GM18520 (cell line): Measurements from ENCODE around the gene ALPK1.
"Not testable (repeated sequence)": the region's sequence is repeated elsewhere in the genome, so short reads cannot be mapped to it uniquely, and the experiment has no call there.

Experiments used
- ATAC-seq: cut with Tn5 transposase; IDR thresholded peaks from one replicate; pipeline ENCODE4 v1.9.1; 2021; ENCODE audit not compliant: unreplicated experiment

Gene ALPK1

DNA sequence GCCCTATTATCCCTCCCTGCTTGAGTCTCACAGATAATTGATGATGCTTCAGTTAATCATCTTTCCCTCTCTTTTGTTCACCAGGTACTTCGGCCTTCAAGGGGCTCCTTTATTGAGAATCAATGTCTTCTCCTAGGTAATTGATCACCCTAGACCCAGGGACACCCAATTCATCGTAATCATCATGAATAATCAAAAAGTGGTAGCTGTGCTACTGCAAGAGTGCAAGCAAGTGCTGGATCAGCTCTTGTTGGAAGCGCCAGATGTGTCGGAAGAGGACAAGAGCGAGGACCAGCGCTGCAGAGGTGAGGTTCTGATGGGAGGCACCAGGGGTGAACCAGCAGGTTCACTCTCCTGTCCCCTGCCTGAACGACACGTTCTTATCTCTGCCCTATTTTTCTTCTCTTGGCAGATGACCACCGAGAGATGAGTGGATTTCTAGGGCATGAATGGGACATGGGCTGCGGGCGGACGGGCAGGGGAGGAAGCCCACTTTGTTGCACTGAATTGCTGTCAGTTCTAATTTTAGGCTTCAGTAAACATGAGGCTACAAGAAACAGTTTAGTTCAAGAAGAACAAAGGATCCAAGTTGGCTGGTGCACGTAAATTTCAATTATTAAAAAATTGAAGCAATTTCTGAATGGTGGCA is 80.5 kb downstream of the ALPK1 start:
- no peak for ATAC-seq

DNA sequence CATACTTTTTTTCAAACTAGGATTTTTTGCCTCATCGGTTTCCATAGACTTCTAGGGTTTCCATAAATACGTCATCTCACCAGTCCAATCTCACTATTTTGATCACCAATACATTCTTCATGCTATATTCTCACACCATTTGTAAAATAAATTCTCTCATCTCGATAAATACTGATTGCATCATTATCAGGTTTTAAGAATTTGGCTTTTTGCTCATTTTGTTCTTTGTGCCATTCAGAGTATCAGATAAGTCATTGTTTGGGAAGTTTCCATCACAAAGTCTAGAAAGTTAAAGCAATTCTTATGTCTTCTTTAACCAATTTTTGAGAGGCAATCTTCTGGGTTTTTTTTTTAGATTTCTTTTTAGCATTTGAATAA is 81.1 kb downstream of the ALPK1 start:
- no peak for ATAC-seq

DNA sequence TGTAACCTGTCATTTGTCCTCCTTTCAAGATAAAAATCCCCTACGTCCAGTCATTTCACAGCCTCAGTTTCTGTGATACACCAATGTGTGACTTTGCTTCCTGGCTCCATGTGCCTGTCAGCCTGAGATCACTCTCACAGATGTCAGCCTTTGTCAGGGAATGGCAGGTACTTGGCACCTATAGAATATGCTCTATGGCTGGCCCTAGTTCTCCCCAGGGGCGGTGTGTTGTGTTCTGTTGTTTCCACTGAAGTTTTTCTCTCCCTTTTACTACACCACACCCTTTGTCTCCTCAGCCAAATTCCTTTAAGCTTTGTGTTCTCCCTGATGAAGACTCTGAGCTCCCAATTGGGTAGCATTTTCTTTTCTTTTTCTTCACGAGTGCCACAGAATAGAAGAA is 81.7 kb downstream of the ALPK1 start:
- peak; percentile 43 for ATAC-seq

DNA sequence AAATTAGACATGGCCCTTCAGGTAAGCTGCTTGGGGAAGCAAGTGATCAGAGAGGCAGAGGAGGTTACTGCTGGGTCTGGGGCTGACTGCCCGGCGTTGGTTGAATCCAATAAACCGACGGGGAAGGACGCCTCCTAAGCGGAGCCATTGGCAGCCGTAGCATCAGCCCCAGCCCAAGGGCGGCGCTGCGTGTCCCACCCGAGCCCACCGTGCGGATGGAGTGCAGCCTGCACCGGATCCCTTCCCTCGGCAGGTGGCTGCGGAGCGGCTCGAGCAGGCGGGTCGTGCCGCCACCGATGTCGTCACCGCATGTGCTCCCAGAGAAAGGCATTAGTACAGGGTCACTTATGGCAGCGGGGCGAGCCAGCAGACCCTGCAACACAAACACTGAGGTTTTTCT is 82.1 kb downstream of the ALPK1 start:
- no peak for ATAC-seq

DNA sequence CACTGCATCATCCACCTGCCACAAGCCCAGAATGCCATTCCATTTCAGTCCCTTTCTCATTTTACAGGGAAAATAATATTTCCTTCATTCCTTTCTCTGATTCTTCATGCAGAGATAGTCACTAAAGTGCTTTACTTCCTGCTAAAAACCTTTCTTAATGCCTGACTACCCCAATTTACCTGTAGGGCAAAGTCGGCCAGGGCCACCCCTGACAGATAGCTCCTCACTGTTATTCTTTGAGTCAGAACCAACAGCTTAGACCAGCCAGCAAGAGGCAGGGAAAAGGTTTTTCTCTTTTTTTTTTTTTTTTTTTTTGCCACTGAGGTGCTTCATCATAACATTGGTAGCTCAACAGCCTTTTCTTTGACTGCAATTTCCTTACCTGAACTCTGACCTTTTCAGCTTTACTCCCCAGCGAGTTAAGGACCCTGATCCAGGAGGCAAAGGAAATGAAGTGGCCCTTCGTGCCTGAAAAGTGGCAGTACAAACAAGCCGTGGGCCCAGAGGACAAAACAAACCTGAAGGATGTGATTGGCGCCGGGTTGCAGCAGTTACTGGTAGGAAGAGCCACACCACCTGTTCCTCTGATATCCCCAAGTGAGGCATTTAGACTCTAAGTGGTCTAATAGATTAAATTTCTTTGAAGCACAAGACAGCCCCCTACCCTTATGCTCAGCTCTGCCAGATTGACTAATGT is 85.0 kb downstream of the ALPK1 start:
- no peak for ATAC-seq

DNA sequence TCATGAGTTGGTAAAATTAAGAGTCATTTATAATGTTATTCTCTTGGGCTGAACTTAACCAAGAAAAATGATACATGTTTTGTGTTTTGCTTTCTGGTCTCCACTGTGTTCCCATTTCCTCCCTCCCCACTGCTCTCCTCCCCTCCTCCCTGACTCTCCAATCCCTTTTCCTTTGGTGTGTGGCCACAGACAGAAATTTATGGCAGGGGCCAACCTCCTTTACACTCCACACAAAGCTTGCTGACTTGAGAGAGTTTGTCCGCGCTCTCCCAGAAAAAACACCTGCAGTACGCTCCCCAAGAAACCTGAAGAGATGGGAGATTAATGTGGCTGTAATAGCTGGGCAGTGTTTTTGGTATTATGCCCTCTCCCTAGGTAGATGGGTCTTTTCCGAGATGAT is 88.9 kb downstream of the ALPK1 start:
- ATAC-seq = no peak

DNA sequence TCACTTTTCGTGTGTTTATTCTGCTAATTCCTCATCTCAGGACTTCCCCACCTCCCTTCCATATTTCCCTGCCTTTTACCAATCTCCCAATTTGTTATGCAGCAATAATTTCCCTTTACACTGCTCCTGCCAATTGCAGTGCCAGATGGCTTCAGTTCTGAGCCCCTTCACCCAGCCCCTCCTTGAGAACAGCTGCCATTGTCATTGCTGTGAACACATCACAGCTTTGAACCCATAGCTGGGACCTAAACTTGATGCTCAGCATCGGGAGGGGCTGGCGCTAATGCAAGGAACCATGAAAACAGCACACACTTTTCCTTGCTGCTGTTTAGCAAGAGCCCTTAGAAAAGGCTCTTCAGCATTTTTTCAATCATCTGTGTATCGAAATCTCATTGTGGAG is 104.9 kb downstream of the ALPK1 start:
- ATAC-seq = no peak

DNA sequence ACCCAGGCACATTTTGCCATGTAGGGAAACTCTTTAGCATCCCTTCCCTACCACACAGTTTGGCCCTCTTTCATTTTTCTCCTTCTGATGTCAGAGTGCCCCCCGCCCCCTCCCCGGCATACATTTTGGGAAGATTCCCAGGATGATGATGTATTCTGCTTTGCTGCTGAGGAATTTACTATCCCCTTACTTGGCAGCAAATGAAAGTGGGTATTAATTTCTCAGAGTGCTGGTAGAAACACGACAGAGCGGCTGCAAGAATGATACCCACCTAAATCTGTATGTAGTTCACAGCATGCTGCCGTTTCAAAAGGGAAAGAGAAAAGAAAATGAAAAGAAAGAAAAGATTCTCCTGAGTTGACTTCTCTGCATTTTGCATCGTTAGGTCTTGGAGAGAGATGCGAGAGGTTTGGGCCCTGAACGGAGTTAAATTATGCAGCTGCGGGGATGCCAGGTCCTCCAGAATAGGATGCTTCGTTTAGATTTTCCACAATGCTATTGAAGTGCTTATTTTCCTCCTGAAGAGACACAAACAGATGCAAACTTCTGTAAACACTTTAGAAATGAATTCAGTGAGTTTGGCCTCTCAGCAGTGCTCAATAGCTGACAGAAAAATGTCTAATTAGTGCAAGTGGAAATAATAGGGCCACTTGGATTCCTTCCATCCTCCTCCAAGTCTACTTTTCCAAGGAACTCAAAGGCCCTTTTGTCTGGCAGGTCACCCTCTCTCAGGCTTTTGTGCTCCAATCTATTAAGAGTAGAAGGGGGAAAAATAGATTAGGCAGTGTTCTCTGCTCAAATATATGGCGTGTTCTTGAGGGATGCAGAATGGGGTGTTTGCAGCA is 106.2 kb downstream of the ALPK1 start:
- ATAC-seq = no peak

DNA sequence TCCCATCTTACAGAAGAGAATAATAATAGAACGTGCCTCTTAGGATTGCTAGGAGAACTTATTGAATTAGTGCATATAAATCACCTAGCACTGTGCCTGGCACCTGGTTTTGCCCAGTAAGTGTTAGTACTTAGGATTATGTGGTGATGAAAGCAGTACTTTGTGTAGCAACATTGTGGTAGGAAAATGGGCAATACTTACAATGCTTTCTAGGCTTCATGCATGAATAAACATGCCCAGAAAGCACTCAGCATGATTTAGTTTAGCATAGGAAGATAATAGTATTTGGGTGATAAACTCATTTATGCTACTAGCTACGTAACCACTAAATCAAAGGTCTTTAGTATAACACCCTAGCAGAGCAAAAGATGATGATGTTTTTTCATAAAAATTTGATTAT is 113.2 kb downstream of the ALPK1 start:
- ATAC-seq = no peak

DNA sequence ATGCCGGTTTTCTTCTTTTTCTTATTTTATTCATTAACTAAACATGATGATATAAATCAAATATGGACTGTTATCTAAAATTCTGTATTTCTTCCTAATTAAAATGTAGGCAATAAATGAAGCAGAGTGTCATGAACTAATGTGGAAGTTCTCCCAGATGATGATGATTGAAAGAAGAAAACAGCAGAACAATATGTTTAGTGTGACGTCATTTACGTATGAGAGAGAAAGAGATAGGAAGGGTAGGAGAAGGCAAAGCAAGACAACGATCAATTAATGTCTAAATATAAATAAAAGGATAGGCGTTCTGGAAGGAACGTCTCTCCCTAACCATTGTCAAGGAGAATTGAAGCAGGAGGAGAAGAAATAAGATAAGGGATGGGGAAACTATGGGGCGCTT is 113.6 kb downstream of the ALPK1 start:
- ATAC-seq = no peak

DNA sequence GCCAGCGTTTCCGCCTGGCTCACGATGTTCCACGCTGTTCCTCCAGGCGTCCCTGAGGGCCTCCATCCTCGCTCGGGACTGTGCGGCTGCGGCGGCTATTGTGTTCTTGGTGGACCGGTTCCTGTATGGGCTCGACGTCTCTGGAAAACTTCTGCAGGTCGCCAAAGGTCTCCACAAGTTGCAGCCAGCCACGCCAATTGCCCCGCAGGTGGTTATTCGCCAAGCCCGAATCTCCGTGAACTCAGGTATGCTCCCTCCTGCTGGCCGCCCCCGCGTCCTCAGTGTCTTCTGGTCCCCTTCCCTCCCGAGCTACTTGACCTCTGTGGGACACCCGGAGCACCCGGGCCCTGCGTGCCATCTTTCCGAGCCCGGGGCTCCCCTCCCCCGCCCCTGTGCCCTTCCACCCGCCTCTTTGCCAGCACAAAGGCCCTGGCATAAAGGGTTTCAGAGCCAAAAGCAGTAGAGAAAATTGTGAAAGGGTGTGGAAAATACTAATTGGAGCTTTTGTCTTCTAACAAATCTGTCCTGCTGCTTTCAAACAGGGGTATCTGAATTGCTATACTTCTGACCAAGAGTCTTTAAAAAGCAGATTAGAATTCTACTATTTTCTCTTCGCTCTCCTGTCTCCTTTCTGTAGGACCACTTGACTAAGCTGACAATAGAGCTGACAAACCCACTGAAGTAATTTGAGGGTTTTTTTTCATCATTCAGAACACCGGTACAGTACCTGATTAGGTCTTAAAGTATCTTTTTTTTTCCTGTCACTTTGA is 114.8 kb downstream of the ALPK1 start:
- no peak for ATAC-seq

DNA sequence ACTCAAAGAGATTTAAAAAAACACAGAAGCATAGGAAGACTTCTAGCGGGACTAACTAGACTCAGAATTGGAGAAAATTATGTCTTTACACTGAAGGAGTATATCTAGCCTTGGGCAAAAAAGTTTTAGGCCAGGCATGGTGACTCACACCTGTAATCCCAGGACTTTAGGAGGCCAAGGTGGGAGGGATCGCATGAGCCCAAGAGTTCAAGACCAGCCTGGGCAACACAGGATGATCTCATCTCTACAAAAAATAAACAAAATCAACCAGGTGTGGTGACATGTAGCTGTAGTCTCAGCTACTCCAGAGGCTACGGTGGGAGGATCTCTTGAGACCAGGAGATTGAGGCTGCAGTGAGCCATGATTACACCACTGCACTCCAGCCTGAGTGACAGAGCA is 119.3 kb downstream of the ALPK1 start:
- ATAC-seq = no peak

DNA sequence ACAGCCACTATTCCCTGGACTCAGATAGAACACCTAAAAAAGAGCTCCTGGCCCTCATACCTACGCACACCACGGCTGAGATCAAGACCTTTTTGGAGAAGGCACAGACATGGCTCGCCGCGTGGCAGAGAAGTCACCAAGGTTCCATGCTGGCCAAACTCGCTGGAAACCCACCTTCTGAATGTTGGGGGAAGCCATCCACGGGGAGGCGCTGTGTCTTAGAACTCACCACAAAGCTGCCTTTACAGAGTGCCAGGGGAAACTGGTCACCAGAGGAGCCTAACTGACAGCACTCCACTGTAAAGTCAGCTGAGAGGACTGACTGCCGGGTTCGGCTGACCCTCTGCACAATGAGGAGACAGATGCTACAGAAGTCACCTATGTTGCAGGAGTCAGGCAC is 120.9 kb downstream of the ALPK1 start:
- no peak for ATAC-seq

DNA sequence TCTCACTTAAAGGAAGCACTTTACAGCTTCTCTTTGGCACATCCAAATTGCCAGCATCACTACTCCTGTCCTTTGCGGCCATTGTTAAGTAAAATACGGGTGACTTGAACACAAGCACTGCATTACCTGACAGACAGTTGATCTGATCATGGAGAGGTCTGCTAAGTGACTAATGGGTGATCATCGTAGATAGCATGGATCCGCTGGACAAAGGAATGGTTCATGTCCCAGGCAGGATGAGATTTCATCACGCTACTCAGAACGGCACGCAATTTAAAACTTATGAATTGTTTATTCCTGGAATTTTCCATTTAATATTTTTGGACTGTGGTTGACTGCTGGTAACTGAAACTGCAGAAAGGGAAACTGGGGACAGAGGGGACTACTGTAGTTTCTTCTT is 124.7 kb downstream of the ALPK1 start:
- no peak for ATAC-seq

DNA sequence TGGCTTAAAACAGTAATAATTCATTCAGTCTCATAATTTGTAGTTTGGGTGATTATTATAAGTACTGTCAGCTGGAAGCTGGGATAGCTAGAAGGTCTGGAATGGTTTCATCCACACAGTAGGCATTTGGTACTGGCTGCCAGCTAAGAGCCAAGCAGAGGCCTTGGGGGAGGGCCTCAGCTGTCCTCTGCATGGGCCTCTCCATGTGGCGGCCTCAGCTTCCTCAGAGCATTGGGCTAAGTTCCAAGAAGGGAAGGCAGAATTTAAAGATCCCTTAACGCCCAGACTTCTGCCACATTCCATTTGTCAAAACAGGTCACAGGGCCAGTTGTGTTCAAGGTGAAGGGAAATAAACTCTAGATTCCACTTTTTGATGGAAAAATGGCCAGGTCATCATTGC is 125.5 kb downstream of the ALPK1 start:
- no peak for ATAC-seq

DNA sequence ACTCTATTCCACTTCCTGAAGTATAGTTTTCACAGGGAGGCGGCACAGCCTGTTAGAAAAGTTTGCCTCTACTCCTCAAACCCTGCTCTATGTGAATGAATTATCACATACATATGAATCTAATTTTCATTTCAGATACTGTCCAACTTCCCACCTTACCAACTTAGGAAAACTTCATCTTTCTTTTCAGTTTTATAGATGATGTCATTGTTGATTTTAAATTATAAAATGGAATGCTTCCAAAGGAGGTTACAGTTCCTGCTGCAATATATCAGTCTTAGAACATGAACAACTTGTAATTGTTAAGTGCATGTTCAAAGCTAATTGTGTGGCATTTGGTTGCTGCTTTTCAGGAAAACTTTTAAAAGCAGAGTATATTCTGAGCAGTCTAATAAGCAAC is 126.4 kb downstream of the ALPK1 start:
- no peak for ATAC-seq

DNA sequence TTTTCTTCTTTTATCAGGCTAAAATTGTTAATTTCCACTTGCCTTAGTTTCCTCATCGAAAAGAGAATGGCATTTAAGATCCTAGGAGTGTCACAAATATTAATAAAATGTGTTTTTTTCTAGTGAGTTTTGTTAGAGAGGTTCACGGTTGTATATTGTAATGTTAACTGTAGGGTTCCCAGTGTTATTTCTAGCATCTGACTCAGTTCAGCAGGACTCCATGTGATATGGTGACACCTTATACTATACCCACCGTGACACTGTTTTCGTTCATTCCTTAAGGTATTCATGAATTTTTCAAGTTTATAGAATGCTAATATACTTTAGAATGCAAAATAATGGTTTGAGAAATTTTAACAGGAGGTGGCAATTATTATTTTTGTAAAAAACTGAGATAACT is 128.7 kb downstream of the ALPK1 start:
- ATAC-seq = no peak

DNA sequence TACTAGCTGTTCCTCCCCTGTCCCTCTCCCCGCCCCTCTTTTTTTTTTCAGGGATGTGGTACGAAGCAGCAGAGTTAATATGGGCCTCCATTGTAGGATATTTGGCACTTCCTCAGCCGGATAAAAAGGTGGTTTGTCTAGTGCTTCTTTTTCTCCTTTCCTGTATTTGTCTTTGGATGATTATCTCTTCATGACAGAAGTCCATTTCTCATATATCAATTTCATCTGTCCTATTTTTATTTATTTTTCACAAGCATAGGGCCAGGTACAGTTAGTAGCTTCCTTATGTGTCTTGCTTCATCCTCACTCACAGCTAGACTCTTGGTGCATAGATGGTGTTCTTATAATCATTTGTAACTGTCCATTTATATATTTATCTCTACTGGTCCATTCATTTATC is 129.2 kb downstream of the ALPK1 start:
- ATAC-seq = no peak

DNA sequence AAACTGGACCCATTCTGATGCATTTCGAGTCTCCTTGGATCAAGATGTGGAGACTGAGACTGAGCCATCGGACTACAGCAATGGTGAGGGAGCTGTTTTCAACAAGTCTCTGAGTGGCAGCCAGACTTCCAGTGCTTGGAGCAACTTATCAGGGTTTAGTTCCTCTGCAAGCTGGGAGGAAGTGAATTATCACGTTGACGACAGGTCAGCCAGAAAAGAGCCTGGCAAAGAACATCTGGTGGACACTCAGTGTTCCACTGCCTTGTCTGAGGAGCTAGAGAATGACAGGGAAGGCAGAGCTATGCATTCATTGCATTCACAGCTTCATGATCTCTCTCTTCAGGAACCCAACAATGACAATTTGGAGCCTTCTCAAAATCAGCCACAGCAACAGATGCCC is 134.0 kb downstream of the ALPK1 start:
- no peak for ATAC-seq

DNA sequence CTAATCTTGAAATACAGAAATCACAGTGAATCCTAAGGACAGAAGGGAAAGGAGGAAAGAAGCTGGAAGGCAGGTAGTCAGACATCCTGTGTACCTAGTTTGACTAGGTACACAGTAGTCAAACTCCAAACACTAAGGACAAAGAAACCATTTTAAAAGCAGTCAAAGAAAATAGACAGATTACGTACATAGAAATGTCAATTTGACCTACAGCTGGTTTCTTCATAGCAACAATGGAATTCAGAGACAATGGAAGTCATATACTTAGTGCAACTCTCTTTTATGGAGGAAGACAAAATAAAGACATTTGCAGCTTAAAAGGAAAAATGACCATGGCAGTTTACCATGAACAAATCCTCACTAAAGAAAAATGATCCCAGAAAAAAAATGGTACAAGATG is 139.8 kb downstream of the ALPK1 start:
- no peak for ATAC-seq

DNA sequence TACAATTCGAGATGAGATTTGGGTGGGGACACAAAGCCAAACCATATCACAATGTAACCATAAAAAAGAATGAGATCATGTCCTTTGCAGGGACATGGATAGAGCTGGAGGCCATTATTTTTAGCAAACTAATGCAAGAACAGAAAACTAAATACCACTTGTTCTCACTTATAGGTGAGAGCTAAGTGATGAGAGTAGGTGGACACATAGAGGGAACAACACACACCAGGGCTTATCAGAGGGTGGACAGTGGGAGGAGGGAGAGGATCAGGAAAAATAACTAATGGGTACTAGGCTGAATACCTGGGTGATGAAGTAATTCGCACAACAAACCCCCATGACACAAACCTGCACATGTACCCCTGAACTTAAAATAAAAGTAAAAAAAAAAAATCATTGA is 145.1 kb downstream of the ALPK1 start:
- ATAC-seq = not testable (repeated sequence)
